ENCODE measurements around the gene ARHGDIA.

The ARHGDIA gene

GRCh38 chr17:81906476-81907218 is 35.5 kb upstream of the ARHGDIA start:
- DNase-seq (ENCODE audit: low spot score) = no peak
- FAIRE-seq = peak; percentile 84

GRCh38 chr17:81905993-81906392 is 34.9 kb upstream of the ARHGDIA start:
- FAIRE-seq = no peak

GRCh38 chr17:81905424-81905875 is 34.3 kb upstream of the ARHGDIA start:
- no peak for DNase-seq (ENCODE audit: low spot score)
- FAIRE-seq = no peak

More at GRCh38 chr17:81905993-81906392, 34.9 kb upstream of the ARHGDIA start:
- DNase-seq (ENCODE audit: low spot score) = no peak

GRCh38 chr17:81904600-81905423 is 33.7 kb upstream of the ARHGDIA start:
- no peak for FAIRE-seq
- no peak for DNase-seq (ENCODE audit: low spot score)

- FAIRE-seq (no peak), DNase-seq (ENCODE audit: low spot score) (no peak)
Observed at GRCh38 chr17:81903896-81904599, 32.9 kb upstream of the ARHGDIA start.

- peak; percentile 68 for FAIRE-seq
- no peak for DNase-seq (ENCODE audit: low spot score)
Observed at GRCh38 chr17:81903415-81903831, 32.3 kb upstream of the ARHGDIA start.

- no peak for DNase-seq (ENCODE audit: low spot score)
- no peak for FAIRE-seq
Observed at GRCh38 chr17:81902653-81903414, 31.7 kb upstream of the ARHGDIA start.

GRCh38 chr17:81902023-81902652 is 31.0 kb upstream of the ARHGDIA start, which contains the start of gene NPB:
NPB (plus strand) TSS chr17:81902238; CDS start chr17:81902278, 40 bp downstream.
- no peak for DNase-seq (ENCODE audit: low spot score)
- no peak for FAIRE-seq

- FAIRE-seq (peak; percentile 72), DNase-seq (ENCODE audit: low spot score) (no peak)
Observed at GRCh38 chr17:81901167-81902022, 30.3 kb upstream of the ARHGDIA start.

GRCh38 chr17:81900181-81900820 is 29.2 kb upstream of the ARHGDIA start:
- FAIRE-seq = no peak
- no peak for DNase-seq (ENCODE audit: low spot score)

- peak; percentile 76 for FAIRE-seq
- no peak for DNase-seq (ENCODE audit: low spot score)
Observed at GRCh38 chr17:81899514-81900166, 28.5 kb upstream of the ARHGDIA start.

- DNase-seq (ENCODE audit: low spot score) (no peak), FAIRE-seq (no peak)
Observed at GRCh38 chr17:81898885-81899284, 27.7 kb upstream of the ARHGDIA start.

- peak; percentile 75 for DNase-seq (ENCODE audit: low spot score)
- peak; percentile 23 for FAIRE-seq
Observed at GRCh38 chr17:81898029-81898866, 27.1 kb upstream of the ARHGDIA start.

GRCh38 chr17:81895400-81895799 is 24.3 kb upstream of the ARHGDIA start:
- FAIRE-seq = no peak
- no peak for DNase-seq (ENCODE audit: low spot score)

- no peak for FAIRE-seq
- peak; percentile 33 for DNase-seq (ENCODE audit: low spot score)
Observed at GRCh38 chr17:81891303-81891552, 20.1 kb upstream of the ARHGDIA start.

GRCh38 chr17:81890447-81891302 is 19.5 kb upstream of the ARHGDIA start:
- no peak for FAIRE-seq
- DNase-seq (ENCODE audit: low spot score) = no peak

GRCh38 chr17:81889602-81890001 is 18.5 kb upstream of the ARHGDIA start:
- DNase-seq (ENCODE audit: low spot score) (no peak), FAIRE-seq (no peak)

Measured in urothelium cell line (cell line).